ENCODE results near the gene FOXP1. TPM values are rescaled to one million over a fixed set of nuclear protein-coding genes. Genes with fewer than 3 reads are reported as not detected.

The FOXP1 gene
- total RNA-seq, 1 experiment from 2014 or later = 5.4 TPM

DNA sequence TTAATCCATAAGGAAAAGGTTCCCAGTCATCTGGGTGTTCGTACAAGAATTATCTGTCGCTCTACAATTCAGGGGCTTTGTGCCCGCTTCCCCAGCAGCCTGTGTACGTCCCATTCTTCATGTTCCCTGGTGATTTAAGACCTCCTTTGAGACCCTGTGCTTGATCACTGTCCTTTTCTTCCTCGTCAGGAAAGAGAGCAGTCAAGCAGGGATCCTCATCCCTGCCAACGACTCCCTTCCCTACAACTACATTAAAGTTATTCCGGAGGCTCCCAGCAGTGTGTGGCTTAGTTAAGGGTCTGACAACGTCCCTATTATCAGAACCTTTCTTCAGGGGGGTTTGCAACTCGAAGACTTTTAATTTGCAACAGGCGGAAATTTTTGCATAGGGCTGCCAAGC is 175.7 kb downstream of the FOXP1 start:
- DNase-seq (ENCODE audit: extremely low read depth, low read depth) = no peak

- DNase-seq (ENCODE audit: extremely low read depth, low read depth) = no peak
Observed at GRCh38 chr3:71406972-71407810, 176.3 kb downstream of the FOXP1 start.

DNA sequence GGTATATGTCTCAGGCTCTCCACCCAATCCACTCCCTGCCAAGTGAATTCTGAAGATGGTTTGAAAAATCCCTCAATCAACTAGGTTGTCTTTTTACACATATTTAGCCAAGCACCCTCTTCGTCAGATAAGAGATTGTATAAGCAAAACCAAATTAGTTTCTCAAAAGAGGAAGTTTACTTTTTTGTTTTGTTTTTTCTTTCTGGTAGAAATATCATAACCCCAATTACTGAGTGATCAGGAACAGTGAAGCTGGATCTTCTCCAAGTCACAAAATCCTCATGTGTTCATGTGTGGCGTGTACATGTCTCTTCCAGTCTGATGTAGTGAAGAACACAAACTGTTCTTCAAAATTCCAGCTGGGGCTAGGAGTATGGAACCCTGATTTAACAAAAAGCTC is 180.6 kb downstream of the FOXP1 start:
- DNase-seq (ENCODE audit: extremely low read depth, low read depth) = no peak

- no peak for DNase-seq (ENCODE audit: extremely low read depth, low read depth)
Observed at GRCh38 chr3:71402280-71402679, 181.2 kb downstream of the FOXP1 start.

DNA sequence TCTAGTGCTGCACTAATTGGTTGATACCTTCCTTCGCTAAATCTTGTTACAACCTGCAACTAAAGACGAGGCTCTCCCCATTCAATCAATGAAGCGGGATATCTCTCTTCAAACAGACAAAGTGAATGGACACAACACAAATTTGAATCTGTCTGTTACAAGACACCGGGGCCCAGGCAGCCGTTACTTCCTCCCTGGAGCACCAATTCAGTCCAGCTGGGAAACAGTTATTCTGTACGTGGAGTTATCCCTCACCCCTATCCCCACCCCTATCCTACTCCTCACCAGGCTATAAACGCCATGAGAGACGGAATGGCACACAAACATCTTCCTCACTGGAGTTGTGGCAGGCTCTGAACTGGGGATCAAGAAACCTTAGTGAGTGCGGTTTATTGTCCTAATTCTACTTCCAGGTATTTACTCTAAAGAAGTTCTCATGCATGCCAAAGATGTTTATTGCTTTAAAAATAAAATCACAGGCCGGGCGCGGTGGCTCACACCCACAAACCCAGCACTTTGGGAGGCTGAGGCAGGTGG is 181.8 kb downstream of the FOXP1 start:
- no peak for DNase-seq (ENCODE audit: extremely low read depth, low read depth)

DNA sequence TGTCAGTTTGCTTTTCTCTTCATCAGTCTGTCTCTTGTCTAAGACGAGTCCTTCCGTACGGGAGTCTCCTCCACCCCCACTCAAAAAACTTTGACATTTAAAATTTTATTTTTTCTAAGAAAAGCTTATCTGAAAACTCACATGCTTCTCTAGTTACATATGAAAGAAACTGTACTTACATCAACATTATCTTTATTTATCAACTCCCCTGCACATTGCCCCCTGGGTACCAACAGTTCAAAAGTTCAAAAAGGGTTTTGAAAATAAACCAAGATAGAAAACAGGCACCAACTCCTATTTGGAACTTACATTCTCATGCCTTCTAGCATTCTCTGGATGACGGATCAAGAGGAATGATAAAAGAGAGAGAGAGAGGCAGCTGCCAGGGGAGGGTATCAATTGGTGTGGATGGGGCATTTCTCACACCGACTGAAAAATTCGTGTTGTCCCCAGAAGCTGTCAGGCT is 182.5 kb downstream of the FOXP1 start:
- no peak for DNase-seq (ENCODE audit: extremely low read depth, low read depth)

GRCh38 chr3:71399478-71399877 is 184.1 kb downstream of the FOXP1 start:
- DNase-seq (ENCODE audit: extremely low read depth, low read depth) = no peak

DNA sequence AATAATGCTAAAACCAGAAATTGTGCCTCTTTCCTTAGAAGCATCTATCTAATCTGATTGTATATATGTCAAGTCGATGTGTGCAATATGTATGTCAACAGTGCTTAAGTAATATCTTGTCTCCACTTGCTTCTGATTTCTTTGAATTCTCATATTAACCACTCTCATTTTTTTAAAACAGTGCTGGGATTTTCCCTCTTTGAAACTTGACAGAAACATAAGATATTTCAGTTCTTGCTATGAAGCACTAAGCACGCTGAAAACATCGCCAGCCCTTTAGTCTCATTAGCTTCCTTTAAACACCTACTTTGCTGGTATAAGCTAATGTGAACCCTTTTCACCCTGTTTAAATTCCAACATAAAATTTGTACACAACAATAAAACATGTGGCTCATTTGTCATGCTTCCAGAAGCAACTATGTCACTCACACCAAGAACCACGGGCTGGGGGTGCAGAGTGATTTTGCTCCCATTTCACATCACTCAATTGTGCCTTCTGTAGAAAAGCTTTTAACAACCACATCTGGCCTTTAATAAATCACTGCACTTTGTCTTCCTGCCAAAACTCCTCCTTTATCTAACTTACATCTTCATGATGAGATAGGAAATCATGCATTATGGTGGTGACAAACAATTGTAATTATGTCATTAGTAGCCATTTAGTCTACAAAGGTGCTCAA is 185.2 kb downstream of the FOXP1 start:
- DNase-seq (ENCODE audit: extremely low read depth, low read depth) = no peak

- DNase-seq (ENCODE audit: extremely low read depth, low read depth) = no peak
Observed at GRCh38 chr3:71397726-71398125, 185.8 kb downstream of the FOXP1 start.

GRCh38 chr3:71397046-71397445 is 186.5 kb downstream of the FOXP1 start:
- DNase-seq (ENCODE audit: extremely low read depth, low read depth) = peak; percentile 13

DNA sequence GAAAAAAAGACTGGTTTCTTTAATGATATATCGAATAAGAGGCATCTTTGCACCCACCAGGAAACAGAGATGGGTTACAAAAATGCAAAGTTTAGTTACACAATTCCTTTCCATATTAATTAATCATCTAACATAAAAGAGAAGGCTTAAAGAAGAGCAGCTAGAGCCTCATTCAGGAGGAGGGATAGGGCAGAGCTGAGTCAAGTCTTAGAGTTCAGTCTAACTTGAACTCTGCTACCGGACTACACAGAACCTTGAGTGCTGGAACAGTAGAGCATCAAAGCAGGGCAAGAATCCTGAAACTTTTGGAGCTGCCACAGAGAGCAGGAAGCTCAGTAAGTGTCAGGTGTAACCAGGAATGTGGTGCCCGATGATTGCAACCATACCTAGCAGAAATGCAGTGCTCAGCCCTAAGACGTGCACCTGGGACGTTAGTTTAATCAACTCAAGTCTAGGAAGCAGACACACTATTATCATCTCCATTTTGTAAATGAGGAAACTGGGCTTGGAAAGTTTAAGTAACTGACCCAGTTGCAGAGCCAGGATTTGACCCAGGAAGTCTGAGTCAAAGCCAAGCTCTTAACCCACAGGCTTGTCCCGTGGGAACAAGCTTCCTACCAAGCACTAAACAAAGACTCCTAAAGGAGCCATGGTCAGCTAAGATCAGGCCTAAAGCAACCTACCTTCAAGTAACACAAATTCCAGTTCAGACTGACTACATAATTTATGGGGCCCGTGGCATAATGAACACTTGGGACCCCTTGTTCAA is 187.4 kb downstream of the FOXP1 start:
- DNase-seq (ENCODE audit: extremely low read depth, low read depth) = no peak

DNA sequence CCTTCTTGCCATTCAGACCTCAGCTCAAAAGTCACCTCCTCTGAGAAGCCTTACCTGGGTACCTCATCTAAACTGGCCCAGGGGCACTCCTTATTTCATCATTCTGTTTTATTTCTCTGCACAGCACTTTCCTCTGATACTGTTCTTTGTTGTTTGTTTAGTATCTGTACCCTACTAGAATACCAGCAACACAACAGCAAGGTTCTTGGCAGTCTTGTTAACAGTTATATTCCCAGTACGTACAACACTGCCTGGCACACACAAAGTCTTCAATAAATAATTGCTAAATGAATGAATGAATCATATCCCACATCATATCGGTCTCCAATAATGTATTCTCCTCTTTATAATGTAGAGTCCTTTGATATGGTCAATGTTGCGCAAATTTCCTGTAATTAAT is 188.1 kb downstream of the FOXP1 start:
- no peak for DNase-seq (ENCODE audit: extremely low read depth, low read depth)

DNA sequence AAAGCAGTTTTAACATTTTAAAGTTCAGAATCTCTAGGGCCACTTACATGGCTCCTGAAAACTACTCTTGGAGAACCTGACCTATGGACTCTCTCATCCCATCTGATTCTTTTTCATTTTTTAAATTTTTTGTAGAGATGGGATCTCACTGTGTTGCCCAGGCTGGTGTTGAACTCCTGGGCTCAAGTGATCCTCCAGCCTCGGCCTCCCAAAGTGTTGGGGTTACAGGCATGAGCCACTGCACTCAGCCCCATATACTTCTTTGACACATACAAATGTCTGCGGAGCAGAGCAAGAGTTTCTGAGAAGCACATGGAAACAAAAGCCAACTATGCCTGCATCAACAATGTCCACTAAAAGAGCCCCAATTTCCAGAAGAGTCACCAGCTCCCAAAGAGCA is 189.8 kb downstream of the FOXP1 start:
- DNase-seq (ENCODE audit: extremely low read depth, low read depth) = no peak

DNA sequence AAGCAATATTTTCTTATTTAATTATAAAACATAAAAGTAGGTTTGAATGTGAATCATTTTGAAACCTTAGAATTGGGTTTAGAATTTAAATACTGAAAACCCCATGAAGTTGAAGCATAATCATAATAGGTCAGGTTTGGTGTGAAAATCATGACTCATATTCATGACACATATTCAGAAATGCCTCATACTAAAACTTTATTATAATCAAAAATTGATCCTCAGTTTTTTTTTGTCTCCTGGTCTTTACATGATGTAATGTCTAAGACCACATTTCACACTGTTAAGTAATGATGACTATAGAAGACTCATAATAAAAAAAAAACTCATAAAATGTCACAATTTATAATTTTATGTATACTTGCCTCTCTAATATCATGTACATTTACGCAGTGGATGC is 190.4 kb downstream of the FOXP1 start:
- no peak for DNase-seq (ENCODE audit: extremely low read depth, low read depth)

GRCh38 chr3:71392251-71392650 is 191.3 kb downstream of the FOXP1 start:
- no peak for DNase-seq (ENCODE audit: extremely low read depth, low read depth)

DNA sequence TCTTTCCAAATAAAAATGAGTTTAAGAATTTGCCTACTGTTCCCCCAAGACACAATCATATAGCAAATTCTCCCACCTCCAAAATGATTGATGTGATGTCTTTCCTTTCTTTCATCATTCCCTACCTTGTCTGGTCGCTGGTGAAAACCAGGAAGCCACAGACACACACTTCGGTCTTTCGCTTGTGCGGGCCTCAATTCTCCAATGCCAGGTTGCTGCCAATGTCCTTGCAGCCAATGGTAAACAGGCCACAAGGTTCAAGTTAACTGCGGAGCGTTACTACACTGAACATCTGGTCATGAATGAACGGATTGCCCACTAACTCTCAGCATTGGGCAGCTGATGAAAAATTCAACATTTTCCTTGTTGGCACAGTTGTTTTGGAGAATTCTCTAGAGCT is 192.2 kb downstream of the FOXP1 start:
- no peak for DNase-seq (ENCODE audit: extremely low read depth, low read depth)

- DNase-seq (ENCODE audit: extremely low read depth, low read depth) = no peak
Observed at GRCh38 chr3:71389911-71390573, 193.5 kb downstream of the FOXP1 start.

DNA sequence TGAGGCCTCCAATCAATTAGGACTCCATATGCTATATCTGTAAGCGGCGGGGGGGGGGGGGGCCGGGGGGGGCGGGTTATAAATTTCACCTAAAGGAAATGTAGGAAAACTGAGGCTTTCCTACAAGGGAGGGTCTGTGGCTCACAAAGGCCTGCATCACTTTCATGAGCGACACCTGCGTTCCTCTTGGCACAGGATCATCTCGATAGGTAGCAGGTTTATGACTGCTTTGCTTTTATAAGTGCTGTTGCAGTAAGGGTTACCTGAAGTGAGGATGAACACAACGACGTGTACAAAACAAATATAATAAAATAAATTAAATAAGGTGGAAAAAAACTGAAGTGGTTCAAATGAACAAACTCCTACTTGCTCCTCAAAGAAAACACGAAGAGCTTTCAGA is 194.3 kb downstream of the FOXP1 start:
- DNase-seq (ENCODE audit: extremely low read depth, low read depth) = no peak

DNA sequence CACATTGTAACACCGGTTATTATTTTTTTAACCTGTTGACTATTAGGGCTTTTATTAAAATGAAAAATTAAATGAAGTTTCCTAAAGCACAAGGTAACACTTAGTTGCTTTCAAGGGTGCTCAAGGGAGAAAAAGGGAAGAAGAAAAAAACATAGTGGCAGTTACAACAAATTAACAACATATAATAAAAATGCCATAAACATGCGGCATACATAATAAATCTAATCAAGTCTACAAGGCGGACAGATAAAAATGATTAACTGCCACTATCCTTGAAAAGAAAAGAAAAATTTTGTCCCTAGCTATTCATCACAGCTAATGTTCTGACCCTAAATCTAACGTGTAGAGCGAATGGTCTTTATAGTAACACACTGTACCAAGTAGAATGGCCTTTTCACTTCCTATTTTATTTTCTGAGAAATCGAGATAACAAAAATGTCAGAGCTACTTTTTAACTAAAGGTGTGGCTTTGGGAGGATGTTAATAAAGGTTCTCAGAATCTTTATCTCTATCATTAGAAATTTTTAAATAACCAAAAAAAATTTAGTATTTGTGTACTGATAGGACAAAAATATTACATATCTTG is 194.9 kb downstream of the FOXP1 start:
- DNase-seq (ENCODE audit: extremely low read depth, low read depth) = no peak

- DNase-seq (ENCODE audit: extremely low read depth, low read depth) = no peak
Observed at GRCh38 chr3:71387586-71387985, 195.9 kb downstream of the FOXP1 start.

Data from NCI-H460 (cell line).